Measurements from ENCODE around the gene MC3R. TPM values are rescaled to one million over a fixed set of nuclear protein-coding genes. Genes with fewer than 3 reads are reported as not detected.

The MC3R gene
- total RNA-seq = not detected in 2 replicates

GRCh38 chr20:56247954-56248782, at the start of gene MC3R:
Gene MC3R, plus strand, starts transcription at chr20:56248732. Its CDS starts 112 bp downstream, at chr20:56248844.

Other genes starting within 250 kb of the MC3R start
- gene CBLN4, start 243.2 kb upstream of the MC3R start, total RNA-seq = not detected in 2 replicates
- gene FAM210B, start 110.2 kb downstream of the MC3R start, total RNA-seq = 34.8 and 43.2 TPM in 2 replicates
- 45.8 and 59.1 TPM in 2 replicates for gene AURKA, start 143.5 kb downstream of the MC3R start, total RNA-seq
- 33.0 and 33.8 TPM in 2 replicates for gene CSTF1, start 143.9 kb downstream of the MC3R start, total RNA-seq
- not detected in 2 replicates for gene CASS4, start 163.5 kb downstream of the MC3R start, total RNA-seq
- 89.6 and 104 TPM in 2 replicates for gene RTF2, start 219.9 kb downstream of the MC3R start, total RNA-seq

Measured in epithelial cell of umbilical artery (primary cell).